T1000 (cell line): ENCODE results near the gene STK17B.
"Not testable (repeated sequence)": the region's sequence is repeated elsewhere in the genome, so short reads cannot be mapped to it uniquely, and the experiment has no call there.

Source experiments
- DNase-seq: peaks from one replicate; lab custom pipeline; 2025; ENCODE audit warnings: mixed read lengths; lab: John Stamatoyannopoulos, UW

STK17B gene

DNA sequence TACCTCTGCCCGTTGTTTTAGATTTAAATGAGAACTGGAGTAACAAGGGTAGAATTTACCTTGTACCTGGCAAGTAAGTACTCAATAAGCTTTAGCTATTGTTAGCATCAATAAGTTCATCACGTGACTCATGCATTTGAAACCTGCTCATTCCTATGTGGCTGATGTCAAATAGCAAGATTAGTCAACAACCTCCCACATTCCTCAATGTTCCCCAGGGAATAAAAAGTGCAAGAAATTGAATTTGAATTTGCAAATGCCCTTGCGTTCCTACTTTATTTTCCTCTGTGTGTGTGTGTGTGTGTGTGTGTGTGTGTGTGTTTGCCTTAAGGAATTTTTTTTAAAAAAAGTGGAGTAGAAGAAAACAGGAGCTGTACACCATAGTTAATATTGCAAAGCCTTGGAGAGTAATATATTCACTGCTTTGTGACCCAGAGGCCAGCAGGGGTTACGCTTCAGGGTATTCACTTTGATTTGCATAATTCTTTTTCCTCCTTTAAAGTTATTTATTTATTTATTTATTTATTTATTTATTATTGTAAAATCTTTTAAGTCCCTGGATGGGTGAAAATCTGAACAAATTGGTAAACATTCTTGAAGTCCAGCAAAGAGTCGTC lies 58.9 kb downstream of the STK17B start:
- DNase-seq = peak; percentile 32

- DNase-seq = no peak
Measured at GRCh38 chr2:196108604-196109003, 62.8 kb downstream of the STK17B start.

- no peak for DNase-seq
Measured at GRCh38 chr2:196105951-196106350, 65.4 kb downstream of the STK17B start.

DNA sequence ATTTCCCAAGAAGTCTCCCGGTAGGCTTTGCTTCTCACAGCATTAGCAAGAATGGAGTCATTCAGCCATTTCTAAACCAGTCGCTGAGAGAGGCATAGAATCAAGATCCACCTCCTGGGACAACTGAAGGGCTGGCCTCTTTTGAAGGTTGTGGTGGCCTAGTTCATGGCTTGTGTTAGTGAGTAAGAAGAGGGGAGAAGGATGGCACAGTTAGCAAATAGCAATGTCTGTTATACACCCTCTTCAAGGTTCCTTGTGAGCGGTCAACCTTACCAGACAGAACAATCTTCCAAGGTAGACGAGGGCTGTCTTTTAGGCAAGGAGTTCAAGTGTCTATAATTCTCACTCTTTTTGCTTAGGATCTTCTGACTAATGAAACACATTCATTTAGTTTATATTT lies 67.3 kb downstream of the STK17B start:
- no peak for DNase-seq

GRCh38 chr2:196103626-196104025 lies 67.8 kb downstream of the STK17B start:
- no peak for DNase-seq

GRCh38 chr2:196101325-196101991 lies 69.9 kb downstream of the STK17B start:
- no peak for DNase-seq

GRCh38 chr2:196099916-196100315 lies 71.5 kb downstream of the STK17B start:
- DNase-seq = no peak

DNA sequence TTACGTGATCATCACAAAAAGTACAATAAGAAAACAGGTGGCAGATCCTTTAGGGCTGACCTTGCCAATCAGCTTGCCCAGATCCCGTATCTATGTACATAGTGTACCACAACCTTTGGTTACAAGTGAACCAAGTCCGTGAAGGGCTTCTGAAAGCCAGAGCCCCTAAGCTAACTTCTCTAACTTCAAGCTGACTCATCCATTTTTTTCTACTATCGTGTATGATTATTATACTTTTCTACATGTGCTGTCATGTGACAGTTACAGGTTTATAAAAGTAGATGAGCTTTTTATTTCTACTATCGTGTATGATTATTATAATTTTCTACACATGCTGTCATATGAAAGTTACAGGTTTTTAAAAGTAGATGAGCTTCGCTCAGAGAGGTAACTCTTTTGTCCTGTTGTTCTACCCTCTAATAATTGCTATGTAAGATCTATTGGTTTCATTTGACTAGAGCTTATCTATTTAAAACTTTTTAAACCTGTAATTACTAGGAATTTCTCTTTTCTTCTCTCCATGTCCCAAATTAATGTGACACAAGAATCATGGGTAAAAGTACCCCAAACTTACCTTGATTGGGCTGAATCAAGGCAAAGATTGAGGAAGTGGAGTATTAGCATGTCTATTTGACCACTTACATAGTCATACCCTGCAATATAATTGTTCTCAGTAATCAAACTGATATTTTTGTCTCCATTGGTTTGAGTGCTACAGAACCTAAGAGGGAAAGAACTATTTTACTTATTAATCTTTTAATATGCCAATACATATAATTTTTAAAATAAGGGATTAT lies 73.3 kb downstream of the STK17B start:
- no peak for DNase-seq

- no peak for DNase-seq
Measured at GRCh38 chr2:196096982-196097745, 74.2 kb downstream of the STK17B start.

DNA sequence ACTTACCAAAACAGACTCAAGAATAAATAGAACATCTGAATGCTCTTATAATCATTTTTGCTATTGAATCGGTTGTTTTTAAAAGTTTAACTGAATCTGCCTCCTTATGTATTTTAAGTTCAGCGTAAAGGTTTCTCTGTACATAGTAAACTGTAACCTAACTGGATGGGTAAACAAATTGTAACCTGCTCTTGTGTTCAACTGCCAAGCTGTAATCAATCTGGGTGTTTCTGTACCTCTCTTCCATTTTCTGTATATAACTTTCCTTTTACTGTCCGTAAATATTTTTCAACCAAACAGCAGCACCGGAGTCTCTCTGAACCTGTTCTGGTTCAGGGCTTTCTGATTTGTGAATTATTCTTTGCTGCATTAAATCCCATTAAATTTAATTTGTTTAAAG lies 75.1 kb downstream of the STK17B start:
- no peak for DNase-seq

- not testable (repeated sequence) for DNase-seq
Measured at GRCh38 chr2:196089448-196089847, 81.9 kb downstream of the STK17B start.

GRCh38 chr2:196088203-196088602 lies 83.2 kb downstream of the STK17B start:
- no peak for DNase-seq

DNA sequence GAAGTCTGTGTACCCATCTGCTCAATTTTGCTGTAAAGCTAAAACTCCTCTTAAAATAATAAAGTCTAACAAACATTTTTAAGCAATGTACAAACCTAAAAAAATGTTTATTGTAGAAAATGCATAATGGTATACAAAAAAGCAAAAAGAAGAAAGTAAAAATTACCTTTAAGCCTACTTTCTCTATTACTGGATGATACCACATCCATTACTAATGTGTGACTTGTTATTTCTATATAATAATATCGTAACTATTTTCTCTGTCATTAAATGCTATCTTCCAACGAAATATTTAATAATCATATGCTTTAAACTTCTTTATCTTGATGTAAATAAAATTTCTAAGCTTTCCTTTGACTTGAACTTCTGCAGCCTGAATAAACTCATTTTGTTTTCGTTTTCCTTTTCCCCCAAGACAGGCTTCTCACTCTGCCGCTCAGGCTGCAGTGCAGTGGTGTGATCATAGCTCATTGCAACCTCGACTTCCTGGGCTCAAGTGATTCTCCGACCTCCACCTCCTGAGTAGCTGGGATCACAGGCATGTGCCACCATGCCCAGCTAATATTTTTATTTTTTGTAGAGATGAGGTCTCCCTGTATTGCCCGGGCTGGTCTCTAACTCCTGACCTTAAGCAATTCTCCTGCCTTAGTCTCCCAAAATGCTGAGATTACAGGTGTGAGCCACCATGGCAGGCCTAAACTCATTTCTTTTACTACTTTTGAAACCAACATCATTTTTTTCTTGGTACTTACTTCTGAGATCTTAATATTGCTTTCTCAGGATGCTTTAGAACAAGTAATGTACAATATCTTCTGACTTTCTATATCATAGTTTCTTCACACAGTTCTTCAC lies 84.6 kb downstream of the STK17B start:
- DNase-seq = no peak

DNA sequence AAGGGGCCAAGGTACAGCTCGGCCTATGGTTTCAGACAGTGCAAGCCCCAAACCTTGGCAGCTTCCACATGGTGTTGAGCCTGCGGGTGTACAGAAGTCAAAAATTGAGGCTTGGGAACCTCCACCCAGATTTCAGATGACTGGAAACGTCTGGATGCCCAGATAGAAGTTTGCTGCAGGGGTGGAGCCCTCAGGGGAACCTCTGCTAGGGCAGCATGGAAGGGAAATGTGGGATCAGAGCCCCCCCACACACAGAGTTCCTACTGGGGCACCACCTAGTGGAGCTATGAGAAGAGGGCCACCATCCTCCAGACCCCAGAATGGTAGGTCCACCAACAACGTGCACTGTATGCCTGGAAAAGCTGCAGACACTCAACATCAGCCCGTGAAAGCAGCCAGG lies 87.8 kb downstream of the STK17B start:
- no peak for DNase-seq
